ENCODE measurements around the gene TMEM156. TPM values are rescaled to one million over a fixed set of nuclear protein-coding genes. Genes with fewer than 3 reads are reported as not detected.

TMEM156 gene
- total RNA-seq, 1 donor = not detected

DNA sequence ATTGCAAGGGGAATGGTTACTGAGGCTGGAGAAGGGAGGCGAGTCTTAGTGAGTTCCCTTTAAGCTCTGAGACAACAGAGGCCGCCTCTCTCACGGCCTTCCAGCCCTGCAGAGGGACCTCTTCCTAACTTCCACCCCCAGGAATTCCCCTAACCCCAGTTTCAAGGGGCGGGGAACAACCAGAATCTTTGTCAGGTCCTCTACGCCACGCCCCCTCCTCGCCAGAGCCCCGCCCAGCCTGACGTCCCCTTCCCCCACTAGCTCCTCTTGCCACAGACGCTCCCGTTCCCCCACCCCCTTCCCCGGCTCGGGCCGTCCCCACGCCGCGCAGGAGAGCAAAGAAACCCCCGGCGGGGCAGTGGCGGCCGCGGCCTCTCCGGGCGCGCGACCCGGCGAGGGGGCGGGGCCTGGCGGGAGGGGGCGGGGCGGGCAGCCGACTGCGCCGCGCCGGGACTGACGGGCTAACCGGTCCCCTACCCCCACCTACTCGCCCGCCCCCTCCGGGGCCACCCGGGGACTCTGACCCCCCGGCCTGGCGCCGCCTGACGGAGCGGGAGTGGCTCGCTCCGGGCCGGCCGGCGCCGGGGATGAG, 12.3 kb upstream of the TMEM156 start:
- TF ChIP-seq, protein P1, sequence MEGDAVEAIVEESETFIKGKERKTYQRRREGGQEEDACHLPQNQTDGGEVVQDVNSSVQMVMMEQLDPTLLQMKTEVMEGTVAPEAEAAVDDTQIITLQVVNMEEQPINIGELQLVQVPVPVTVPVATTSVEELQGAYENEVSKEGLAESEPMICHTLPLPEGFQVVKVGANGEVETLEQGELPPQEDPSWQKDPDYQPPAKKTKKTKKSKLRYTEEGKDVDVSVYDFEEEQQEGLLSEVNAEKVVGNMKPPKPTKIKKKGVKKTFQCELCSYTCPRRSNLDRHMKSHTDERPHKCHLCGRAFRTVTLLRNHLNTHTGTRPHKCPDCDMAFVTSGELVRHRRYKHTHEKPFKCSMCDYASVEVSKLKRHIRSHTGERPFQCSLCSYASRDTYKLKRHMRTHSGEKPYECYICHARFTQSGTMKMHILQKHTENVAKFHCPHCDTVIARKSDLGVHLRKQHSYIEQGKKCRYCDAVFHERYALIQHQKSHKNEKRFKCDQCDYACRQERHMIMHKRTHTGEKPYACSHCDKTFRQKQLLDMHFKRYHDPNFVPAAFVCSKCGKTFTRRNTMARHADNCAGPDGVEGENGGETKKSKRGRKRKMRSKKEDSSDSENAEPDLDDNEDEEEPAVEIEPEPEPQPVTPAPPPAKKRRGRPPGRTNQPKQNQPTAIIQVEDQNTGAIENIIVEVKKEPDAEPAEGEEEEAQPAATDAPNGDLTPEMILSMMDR (IDR thresholded peaks at IDR 0.05; ENCODE audit: extremely low read depth, low read depth, low read length) = no peak
- peak overlapping the region; percentile 83 for H2AFZ ChIP-seq (ENCODE audit: low read length)
- no peaks in the 10 kb centered on the region for H3K36me3 ChIP-seq (ENCODE audit: insufficient read depth, low read length)
- H3K27me3 ChIP-seq (ENCODE audit: insufficient read depth, low read length) = no peaks in the 10 kb centered on the region
- peaks cover 38% of the 10 kb centered on the region for H3K79me2 ChIP-seq (ENCODE audit: insufficient read depth, low read length)
- H3K4me2 ChIP-seq (ENCODE audit: insufficient read depth, low read length) = peak overlapping the region; percentile 81
- peak overlapping the region; percentile 78 for H3K27ac ChIP-seq (ENCODE audit: low read depth, low read length)
- peaks cover 31% of the 10 kb centered on the region for H3K4me1 ChIP-seq (ENCODE audit: insufficient read depth, low read length)
- peaks cover 3% of the 10 kb centered on the region for H4K20me1 ChIP-seq (ENCODE audit: insufficient read depth, low read length)
- no peaks in the 10 kb centered on the region for H3K9me3 ChIP-seq (ENCODE audit: low read depth, low read length)
- DNase-seq (ENCODE audit: insufficient read length, low spot score, missing footprints) = peak; percentile 92
- peak overlapping the region; percentile 77 for H3K4me3 ChIP-seq (ENCODE audit: insufficient read depth, low read length)

DNA sequence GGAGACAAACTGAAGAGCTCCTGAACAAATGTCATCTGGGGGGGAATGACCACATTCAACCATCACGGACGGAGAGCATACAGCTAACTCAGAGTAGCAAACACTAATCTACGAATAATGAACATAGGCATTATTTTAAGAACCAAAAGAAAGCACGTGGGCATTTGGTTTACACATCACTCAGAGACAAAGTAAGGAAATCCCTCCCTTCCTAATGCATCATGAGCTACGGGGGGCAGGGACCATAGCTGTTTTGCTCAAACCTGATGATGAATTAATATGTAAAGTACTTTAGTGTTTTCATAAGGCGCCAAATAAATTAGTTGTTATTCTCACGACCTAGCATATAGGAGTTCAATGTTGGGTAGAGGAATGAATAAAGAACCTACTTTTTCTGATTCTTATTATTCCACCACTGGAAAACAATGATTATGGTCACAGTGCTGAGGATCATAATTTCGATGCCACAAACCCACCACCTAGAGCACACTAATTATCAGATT, 11.7 kb upstream of the TMEM156 start:
- peak overlapping the region; percentile 78 for H3K27ac ChIP-seq (ENCODE audit: low read depth, low read length)
- no peaks in the 10 kb centered on the region for H3K27me3 ChIP-seq (ENCODE audit: insufficient read depth, low read length)
- peaks cover 31% of the 10 kb centered on the region for H3K4me1 ChIP-seq (ENCODE audit: insufficient read depth, low read length)
- DNase-seq (ENCODE audit: insufficient read length, low spot score, missing footprints) = peak; percentile 71
- H4K20me1 ChIP-seq (ENCODE audit: insufficient read depth, low read length) = peaks cover 3% of the 10 kb centered on the region
- peak overlapping the region; percentile 81 for H3K4me2 ChIP-seq (ENCODE audit: insufficient read depth, low read length)
- H3K9me3 ChIP-seq (ENCODE audit: low read depth, low read length) = no peaks in the 10 kb centered on the region
- H3K79me2 ChIP-seq (ENCODE audit: insufficient read depth, low read length) = peaks cover 33% of the 10 kb centered on the region
- H3K36me3 ChIP-seq (ENCODE audit: insufficient read depth, low read length) = no peaks in the 10 kb centered on the region
- H2AFZ ChIP-seq (ENCODE audit: low read length) = peak overlapping the region; percentile 83
- TF ChIP-seq, protein P1 (IDR thresholded peaks at IDR 0.05; ENCODE audit: extremely low read depth, low read depth, low read length) = no peak
- peak overlapping the region; percentile 77 for H3K4me3 ChIP-seq (ENCODE audit: insufficient read depth, low read length)

DNA sequence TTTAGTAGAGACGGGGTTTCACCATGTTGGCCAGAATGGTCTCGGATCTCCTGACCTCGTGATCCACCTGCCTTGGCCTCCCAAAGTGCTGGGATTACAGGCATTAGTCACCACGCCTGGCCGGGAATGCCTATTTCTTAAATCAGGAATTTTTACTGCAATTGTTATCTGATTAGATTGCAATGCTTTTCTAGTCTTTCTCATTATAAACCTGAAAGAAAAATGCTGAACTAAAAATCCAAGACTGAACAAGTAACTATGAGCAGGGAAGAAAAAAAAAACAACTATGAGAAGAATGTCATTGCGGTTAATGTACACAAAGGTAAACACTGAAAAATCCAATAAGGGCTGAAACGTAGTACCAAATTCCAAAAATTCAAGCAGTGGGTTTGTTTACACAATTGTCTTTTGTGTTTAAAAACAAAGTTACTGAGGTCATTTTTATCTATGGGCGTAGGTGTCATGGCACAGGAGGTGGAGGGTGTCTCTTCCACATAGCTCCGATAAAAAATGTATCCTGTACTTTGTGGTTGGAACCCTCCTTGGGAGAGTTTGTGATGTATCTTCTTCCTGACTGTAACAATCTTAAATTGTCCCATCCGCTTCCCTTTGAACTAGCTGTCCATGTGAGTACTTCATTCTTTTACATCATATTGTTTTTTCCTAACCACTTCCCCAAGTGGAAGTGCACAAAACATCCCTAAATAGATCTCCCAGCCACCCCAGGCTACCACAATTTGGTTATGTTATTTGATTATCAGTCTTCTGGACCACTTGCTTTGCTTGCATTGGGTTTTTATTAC, 11.1 kb upstream of the TMEM156 start:
- H3K4me2 ChIP-seq (ENCODE audit: insufficient read depth, low read length) = peak overlapping the region; percentile 81
- H2AFZ ChIP-seq (ENCODE audit: low read length) = peak overlapping the region; percentile 83
- TF ChIP-seq, protein P1 (IDR thresholded peaks at IDR 0.05; ENCODE audit: extremely low read depth, low read depth, low read length) = no peak
- H3K4me1 ChIP-seq (ENCODE audit: insufficient read depth, low read length) = peaks cover 31% of the 10 kb centered on the region
- no peaks in the 10 kb centered on the region for H3K27me3 ChIP-seq (ENCODE audit: insufficient read depth, low read length)
- no peaks in the 10 kb centered on the region for H3K9me3 ChIP-seq (ENCODE audit: low read depth, low read length)
- peak overlapping the region; percentile 78 for H3K27ac ChIP-seq (ENCODE audit: low read depth, low read length)
- no peak for DNase-seq (ENCODE audit: insufficient read length, low spot score, missing footprints)
- peak overlapping the region; percentile 77 for H3K4me3 ChIP-seq (ENCODE audit: insufficient read depth, low read length)
- peaks cover 3% of the 10 kb centered on the region for H4K20me1 ChIP-seq (ENCODE audit: insufficient read depth, low read length)
- H3K79me2 ChIP-seq (ENCODE audit: insufficient read depth, low read length) = peaks cover 28% of the 10 kb centered on the region
- H3K36me3 ChIP-seq (ENCODE audit: insufficient read depth, low read length) = no peaks in the 10 kb centered on the region

DNA sequence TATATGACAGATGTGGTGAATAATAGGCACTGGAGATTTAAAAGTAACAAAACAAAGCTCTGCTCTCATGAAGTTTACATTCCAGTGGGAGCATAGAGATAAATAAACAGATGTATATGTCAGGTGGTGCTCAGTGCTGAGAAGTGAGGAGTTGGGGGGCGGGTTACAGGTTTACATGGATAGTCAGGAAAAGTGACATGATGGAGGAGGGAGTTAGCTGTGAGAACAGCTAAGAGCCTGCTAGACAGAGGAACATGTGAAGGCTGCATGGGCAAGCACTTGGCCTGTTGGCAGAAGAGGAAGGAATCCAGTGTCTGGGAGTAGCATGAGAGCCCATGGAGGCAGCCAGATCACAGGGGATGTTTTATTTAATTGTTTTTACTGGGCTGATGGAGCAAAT, 10.2 kb upstream of the TMEM156 start:
- Histone ChIP-seq H3K4me2 (ENCODE audit: insufficient read depth, low read length) (no peak overlapping the region), H3K9me3 (ENCODE audit: low read depth, low read length) (no peaks in the 10 kb centered on the region), H2AFZ (ENCODE audit: low read length) (no peak overlapping the region), H3K27me3 (ENCODE audit: insufficient read depth, low read length) (no peaks in the 10 kb centered on the region), H3K4me3 (ENCODE audit: insufficient read depth, low read length) (no peak overlapping the region), H3K79me2 (ENCODE audit: insufficient read depth, low read length) (peaks cover 19% of the 10 kb centered on the region), H3K4me1 (ENCODE audit: insufficient read depth, low read length) (peaks cover 33% of the 10 kb centered on the region), H3K36me3 (ENCODE audit: insufficient read depth, low read length) (no peaks in the 10 kb centered on the region), H3K27ac (ENCODE audit: low read depth, low read length) (peak overlapping the region; percentile 78), H4K20me1 (ENCODE audit: insufficient read depth, low read length) (peaks cover 3% of the 10 kb centered on the region)
- no peak for DNase-seq (ENCODE audit: insufficient read length, low spot score, missing footprints)
- TF ChIP-seq, protein P1 (IDR thresholded peaks at IDR 0.05; ENCODE audit: extremely low read depth, low read depth, low read length) = no peak
